CD4-positive, alpha-beta T cell treated with Interleukin-17A for 1 hour (primary cell): ENCODE measurements around the gene SPIRE2.
"Not testable (repeated sequence)": the region's sequence is repeated elsewhere in the genome, so short reads cannot be mapped to it uniquely, and the experiment has no call there.

ENCODE experiments used
- DNase-seq: peaks from one replicate; pipeline ENCODE4 v3.0.0-alpha.2; 2020

Gene SPIRE2, protein sequence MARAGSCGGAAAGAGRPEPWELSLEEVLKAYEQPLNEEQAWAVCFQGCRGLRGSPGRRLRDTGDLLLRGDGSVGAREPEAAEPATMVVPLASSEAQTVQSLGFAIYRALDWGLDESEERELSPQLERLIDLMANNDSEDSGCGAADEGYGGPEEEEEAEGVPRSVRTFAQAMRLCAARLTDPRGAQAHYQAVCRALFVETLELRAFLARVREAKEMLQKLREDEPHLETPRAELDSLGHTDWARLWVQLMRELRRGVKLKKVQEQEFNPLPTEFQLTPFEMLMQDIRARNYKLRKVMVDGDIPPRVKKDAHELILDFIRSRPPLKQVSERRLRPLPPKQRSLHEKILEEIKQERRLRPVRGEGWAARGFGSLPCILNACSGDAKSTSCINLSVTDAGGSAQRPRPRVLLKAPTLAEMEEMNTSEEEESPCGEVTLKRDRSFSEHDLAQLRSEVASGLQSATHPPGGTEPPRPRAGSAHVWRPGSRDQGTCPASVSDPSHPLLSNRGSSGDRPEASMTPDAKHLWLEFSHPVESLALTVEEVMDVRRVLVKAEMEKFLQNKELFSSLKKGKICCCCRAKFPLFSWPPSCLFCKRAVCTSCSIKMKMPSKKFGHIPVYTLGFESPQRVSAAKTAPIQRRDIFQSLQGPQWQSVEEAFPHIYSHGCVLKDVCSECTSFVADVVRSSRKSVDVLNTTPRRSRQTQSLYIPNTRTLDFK

DNA sequence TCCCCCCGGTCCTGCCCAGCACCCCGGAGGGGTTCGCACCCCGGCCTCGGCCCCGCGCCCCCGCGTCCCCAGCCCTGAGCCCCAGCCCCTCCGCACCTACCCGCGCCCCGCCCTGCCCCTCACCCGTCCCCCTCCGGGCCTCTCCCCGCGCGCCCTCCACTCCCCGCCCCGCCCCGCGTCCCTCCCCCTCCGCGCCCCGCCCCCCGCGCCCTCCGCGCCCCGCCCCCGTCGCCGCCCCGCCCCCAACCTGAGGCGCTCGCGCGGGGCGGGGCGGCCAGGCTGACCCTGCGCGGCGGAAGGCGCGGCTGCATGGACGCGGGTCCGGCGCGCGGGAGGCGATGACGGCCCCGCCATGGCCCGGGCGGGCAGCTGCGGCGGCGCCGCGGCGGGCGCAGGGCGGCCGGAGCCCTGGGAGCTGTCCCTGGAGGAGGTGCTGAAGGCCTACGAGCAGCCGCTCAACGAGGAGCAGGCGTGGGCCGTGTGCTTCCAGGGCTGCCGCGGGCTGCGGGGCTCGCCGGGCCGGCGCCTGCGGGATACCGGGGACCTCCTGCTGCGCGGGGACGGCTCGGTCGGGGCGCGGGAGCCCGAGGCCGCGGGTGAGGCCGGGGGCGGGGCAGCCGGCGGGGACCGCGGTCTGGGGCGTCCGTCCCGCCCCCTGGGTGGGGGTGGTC lies at the start of gene SPIRE2:
SPIRE2 (plus strand) TSS at position 277 of the 671 bp plus-strand sequence; CDS start at position 353, 76 bp downstream.
- DNase-seq, result peak; percentile 76

GRCh38 chr16:89779231-89779908 lies 48.9 kb upstream of the SPIRE2 start:
- no peak for DNase-seq

- no peak for DNase-seq
These were observed 48.4 kb upstream of the SPIRE2 start for GRCh38 chr16:89779909-89780305.

DNA sequence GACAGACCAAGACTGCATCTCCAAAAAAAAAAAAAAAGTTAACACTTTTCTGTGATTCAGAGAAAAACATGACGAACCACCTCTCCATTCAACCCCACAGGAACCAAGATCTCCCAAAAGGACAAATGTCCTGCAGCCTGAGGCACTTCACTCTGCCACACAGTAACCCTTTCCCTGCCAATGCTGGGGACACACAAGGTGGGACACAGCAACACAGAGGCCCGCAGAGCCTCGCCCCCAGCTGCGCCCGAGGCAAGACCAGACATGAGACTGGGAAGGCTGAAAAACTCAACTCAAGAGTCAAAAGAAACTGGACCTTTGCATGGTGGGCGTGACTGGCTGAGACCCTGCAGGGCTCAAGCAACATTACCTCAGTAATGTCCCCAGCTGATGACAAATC lies 45.8 kb upstream of the SPIRE2 start:
- no peak for DNase-seq

GRCh38 chr16:89783952-89784351 lies 44.3 kb upstream of the SPIRE2 start:
- DNase-seq, result not testable (repeated sequence)

DNA sequence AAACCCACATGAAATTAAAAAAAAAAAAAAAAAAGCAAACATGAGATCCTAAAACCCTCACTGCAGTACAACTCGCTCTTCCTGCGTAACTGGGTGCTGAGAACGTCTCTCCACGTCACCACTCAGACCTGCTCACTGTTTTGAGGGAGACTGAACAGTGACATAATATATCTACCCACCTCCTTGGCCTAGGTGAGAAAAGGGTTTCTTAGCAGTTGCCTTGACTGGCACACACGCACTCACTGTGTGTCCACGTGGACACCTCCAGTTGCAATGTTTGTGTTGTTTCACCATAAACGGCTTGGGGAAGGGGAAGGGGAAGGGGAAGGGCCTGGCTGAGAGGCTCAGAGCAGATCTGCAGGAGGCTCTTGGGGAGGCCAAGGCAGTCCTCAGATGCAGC lies 43.9 kb upstream of the SPIRE2 start:
- peak; percentile 45 for DNase-seq

GRCh38 chr16:89785523-89786155 lies 42.6 kb upstream of the SPIRE2 start:
- DNase-seq, result peak; percentile 71

- DNase-seq, result no peak
These were observed 41.6 kb upstream of the SPIRE2 start for GRCh38 chr16:89786474-89787364.

GRCh38 chr16:89787365-89787805 lies 40.9 kb upstream of the SPIRE2 start:
- DNase-seq, result no peak

- no peak for DNase-seq
These were observed 36.8 kb upstream of the SPIRE2 start for GRCh38 chr16:89791278-89791995.

DNA sequence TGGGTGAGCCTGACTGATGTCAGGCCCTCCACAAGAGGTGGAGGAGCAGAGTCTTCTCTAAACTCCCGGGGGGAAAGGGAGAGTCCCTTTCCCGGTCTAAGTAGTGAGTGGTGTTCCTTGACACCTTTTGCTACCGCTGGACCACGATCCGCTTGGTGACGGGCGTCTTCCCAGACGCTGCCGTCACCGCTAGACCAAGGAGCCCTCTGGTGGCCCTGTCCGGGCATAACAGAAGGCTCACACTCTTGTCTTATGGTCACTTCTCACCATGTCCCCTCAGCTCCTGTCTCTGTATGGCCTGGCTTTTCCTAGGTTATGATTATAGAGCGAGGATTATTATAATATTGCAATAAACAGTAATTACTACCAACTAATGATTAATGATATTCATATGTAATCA lies 35.2 kb upstream of the SPIRE2 start:
- peak; percentile 74 for DNase-seq

- DNase-seq, result no peak
These were observed 34.3 kb upstream of the SPIRE2 start for GRCh38 chr16:89793955-89794354.

DNA sequence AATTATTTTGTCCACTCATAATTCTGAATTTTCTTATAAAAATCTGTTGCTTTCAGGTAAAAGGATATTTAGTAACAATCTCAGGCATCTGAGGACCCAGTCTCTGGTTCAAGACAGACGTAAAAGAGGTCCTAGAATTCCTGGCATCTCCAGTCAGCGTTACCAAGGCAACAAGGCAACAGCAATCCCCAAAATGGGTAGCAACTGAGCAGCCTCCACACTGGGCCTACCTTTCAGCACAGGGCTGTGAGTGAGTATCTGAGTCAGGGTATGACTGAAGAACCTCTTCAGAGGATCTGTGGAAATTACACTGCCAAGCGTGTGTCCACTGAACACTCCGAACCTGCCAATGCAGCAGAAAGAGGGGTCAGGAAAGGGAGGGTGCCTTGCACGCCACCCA lies 32.6 kb upstream of the SPIRE2 start:
- no peak for DNase-seq

- DNase-seq, result no peak
These were observed 32.2 kb upstream of the SPIRE2 start for GRCh38 chr16:89796104-89796503.

GRCh38 chr16:89798126-89798525 lies 30.1 kb upstream of the SPIRE2 start:
- no peak for DNase-seq

DNA sequence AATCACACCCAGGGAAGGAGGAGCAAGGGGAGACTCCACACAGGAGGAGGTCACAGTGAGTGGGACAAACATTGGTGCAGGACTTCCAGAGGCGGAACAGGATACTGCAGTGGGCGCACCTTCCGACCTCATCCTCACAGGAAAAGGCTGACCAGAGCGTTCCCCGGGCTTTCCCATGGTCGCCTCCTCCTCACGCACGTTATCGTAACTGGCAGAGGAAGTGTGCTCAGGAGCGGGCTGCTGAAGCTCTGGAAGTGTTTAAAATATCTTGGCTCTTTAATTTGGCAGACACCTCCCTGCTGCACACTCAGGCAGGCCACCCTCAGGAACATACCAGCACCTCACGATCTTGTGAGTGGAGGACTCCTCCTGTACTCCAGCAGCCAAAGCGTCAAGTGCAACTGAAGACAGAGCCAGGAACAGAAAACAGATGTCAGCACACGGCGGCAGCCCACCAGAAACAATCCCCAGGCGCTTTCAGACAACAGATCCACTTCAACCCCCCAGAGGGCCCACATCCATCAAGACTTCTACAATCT lies 29.4 kb upstream of the SPIRE2 start:
- no peak for DNase-seq

- no peak for DNase-seq
These were observed 26.5 kb upstream of the SPIRE2 start for GRCh38 chr16:89801800-89802199.

DNA sequence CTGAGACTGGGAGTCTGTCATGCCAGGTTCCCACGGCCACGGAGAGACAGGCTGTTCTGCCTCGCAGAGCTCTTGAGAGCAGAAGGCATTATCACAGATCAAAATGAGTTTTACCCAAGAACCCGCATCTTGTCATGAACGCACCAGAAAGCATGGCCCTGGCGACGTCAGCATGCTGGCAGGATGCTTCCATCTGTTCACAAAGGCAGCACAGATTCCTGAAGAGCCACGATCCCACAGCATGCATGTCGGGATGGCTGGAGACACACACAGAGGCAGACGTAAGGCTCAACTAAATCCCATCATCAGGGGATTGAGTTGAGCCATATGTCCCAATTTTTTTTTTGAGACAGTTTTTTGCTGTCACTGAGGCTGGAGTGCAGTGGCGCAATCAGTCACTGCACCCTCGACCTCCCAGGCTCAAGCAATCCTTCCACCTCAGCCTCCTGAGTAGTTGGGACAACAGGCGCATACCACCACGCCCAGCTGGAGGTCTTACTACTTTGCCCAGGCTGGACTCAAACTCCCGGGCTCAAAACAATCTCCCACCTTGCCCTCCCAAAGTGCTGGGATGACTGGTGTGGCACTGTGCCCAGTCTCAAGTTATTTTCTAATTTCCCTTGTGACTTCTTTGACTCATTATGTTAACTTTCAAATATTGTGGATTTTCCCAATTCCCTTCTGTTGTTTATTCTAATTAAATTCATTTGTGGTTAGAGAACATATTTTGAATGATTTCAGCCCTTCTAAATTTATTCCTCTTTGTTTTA lies 23.0 kb upstream of the SPIRE2 start:
- DNase-seq, result no peak

GRCh38 chr16:89806589-89807193 lies 21.6 kb upstream of the SPIRE2 start:
- not testable (repeated sequence) for DNase-seq
